Psoas muscle (tissue), 8 donors: ENCODE data around the gene SLC39A13. TPM values are rescaled to one million over a fixed set of nuclear protein-coding genes. Genes with fewer than 3 reads are reported as not detected.

ENCODE experiments used
- ATAC-seq, 4 donors: fragments of 200-7000 bp; cut with Tn5 transposase; one replicate each; pipeline ENCODE4 v1.9.1; 2020; ENCODE audit warnings: moderate library complexity in 3 of 4, mild to moderate bottlenecking in 2 of 4
- DNase-seq, 2 donors: peaks; one replicate each; pipeline ENCODE4 v3.0.0-alpha.2; 2020
- H3K27ac ChIP-seq: fragments of 200-600 bp; one replicate; pipeline ENCODE4 v1.8.0; 2022
- H3K27me3 ChIP-seq, 3 donors: fragments of 200-600 bp in 1 of 3; one replicate each; pipeline versions ENCODE4 v1.6.1 to v1.8.0; 2013 to 2022; ENCODE audit warnings: low read length in 2 of 3, mild to moderate bottlenecking in 2 of 3, moderate library complexity in 1 of 3; ENCODE audit not compliant: insufficient read depth in 3 of 3
- H3K36me3 ChIP-seq, 2 donors: fragments of 200-600 bp in 1 of 2; one replicate each; pipeline versions ENCODE4 v1.6.1 to v1.8.0; 2013 to 2022; ENCODE audit warnings: low read depth in 1 of 2, mild to moderate bottlenecking in 1 of 2, moderate library complexity in 1 of 2; ENCODE audit not compliant: insufficient read depth in 1 of 2
- H3K4me1 ChIP-seq: fragments of 200-600 bp; one replicate; pipeline ENCODE4 v1.8.0; 2022
- H3K4me3 ChIP-seq: fragments of 200-600 bp; one replicate; pipeline ENCODE4 v1.8.0; 2022; ENCODE audit warnings: mild to moderate bottlenecking
- H3K9me3 ChIP-seq: fragments of 200-600 bp; one replicate; pipeline ENCODE4 v1.8.0; 2022
- CTCF ChIP-seq: fragments of 200-600 bp; IDR thresholded peaks from one replicate; pipeline ENCODE4 v1.8.0; 2022; ENCODE audit warnings: antibody characterized with exemption
- WGBS, 3 donors: extraction: QIAGEN DNeasy Blood & Tissue Kit; methylation state at CpG; one replicate each; pipeline versions ENCODE4 v1.1.6 to v1.1.7; 2013; 5-methylcytosine and 5-hydroxymethylcytosine counted together
- intact Hi-C, 2 donors: fragments of 100-400 bp; cut with DNase I; formaldehyde crosslinking; loops; one replicate each; pipeline versions ENCODE4 v1.11.0 to v1.14.2; 2022
- polyA plus RNA-seq, 3 donors: library from polyadenylated mRNA; stranded (reverse); fragments of 200-250 nt; gene quantifications; one replicate each; pipeline ENCODE4 v1.2.3, GENCODE V29; 2013
- total RNA-seq, 4 donors: library from RNA; stranded (reverse); fragmentation: NEBNext Ultra II Directional in 2 of 4; extraction: Animal tissue kit (Norgen Biotek cat#: 25700) in 2 of 4; gene quantifications; one replicate each; pipeline versions ENCODE4 v1.2.1 to v1.2.4, GENCODE V29; 2021 to 2023
- donor health status: healthy with polysubstance abuse.
- donor health status: DM: no; HTN: no; CAD: no; lungs with moderate emphysema.
- donor health status: Bipolar disorder and iron deficiency.
- donor health status: healthy.
- donor health status: DM: yes; HTN: yes; CAD: no.
- donor health status: DM: no; HTN: no; CAD: no.
- donor health status: DM: no; HTN: no; CAD: no.
- donor health status: DM: yes; HTN: yes; CAD: no.

SLC39A13 gene
- total and polyA plus RNA-seq, 7 donors = 14.7 to 35.3 (median 26.9) TPM

GRCh38 chr11:47387944-47388696, 20.3 kb upstream of the SLC39A13 start:
- 77 to 79% (median 78%) methylated on average over 13 of the region's 13 CpGs for WGBS, 3 donors
- H3K4me3 ChIP-seq = no peak overlapping the region
- no peaks in the 10 kb centered on the region for H3K36me3 ChIP-seq
- ATAC-seq (peak in 1 of 4 donors; percentile 9), DNase-seq (no peak)
- intact Hi-C loops = no loop called here
- no peak overlapping the region for H3K27ac ChIP-seq
- no peaks in the 10 kb centered on the region for H3K27me3 ChIP-seq
- H3K9me3 ChIP-seq = no peaks in the 10 kb centered on the region
- no peaks in the 10 kb centered on the region for H3K4me1 ChIP-seq
- TF ChIP-seq CTCF = no peak

GRCh38 chr11:47388697-47389576, 19.5 kb upstream of the SLC39A13 start:
- Histone ChIP-seq H3K27ac (no peak overlapping the region), H3K4me3 (no peak overlapping the region), H3K9me3 (no peaks in the 10 kb centered on the region), H3K27me3 (no peaks in the 10 kb centered on the region), H3K36me3 (no peaks in the 10 kb centered on the region), H3K4me1 (peaks cover 8% of the 10 kb centered on the region)
- DNase-seq = no peak
- intact Hi-C loops = no loop called here
- no peak for ATAC-seq
- 86 to 91% (median 87%) methylated on average over 28 of the region's 28 CpGs for WGBS, 3 donors
- TF ChIP-seq CTCF = no peak

- WGBS, 3 donors = 87 to 91% (median 91%) methylated on average over 17 of the region's 17 CpGs
- Histone ChIP-seq H3K27ac (no peak overlapping the region), H3K4me3 (no peak overlapping the region), H3K4me1 (peaks cover 10% of the 10 kb centered on the region), H3K27me3 (no peaks in the 10 kb centered on the region), H3K9me3 (no peaks in the 10 kb centered on the region), H3K36me3 (no peaks in the 10 kb centered on the region)
- no peak for ATAC-seq
- DNase-seq = no peak
- intact Hi-C loops = no loop called here
- no peak for TF ChIP-seq CTCF
These were observed 18.6 kb upstream of the SLC39A13 start for GRCh38 chr11:47389577-47390421.

- intact Hi-C loops = no loop called here
- H3K9me3 ChIP-seq = no peaks in the 10 kb centered on the region
- 95 to 99% (median 97%) methylated on average over 6 of the region's 6 CpGs for WGBS, 3 donors
- H3K36me3 ChIP-seq = no peaks in the 10 kb centered on the region
- no peak overlapping the region for H3K27ac ChIP-seq
- H3K27me3 ChIP-seq = no peaks in the 10 kb centered on the region
- no peak for TF ChIP-seq CTCF
- H3K4me1 ChIP-seq = peaks cover 10% of the 10 kb centered on the region
- ATAC-seq (no peak), DNase-seq (no peak)
- H3K4me3 ChIP-seq = no peak overlapping the region
These were observed 18.0 kb upstream of the SLC39A13 start for GRCh38 chr11:47390422-47390760.
